NCI-H1105 treated with DMSO at 0.1 percent for 48 hours (cell line): ENCODE measurements around the gene SDF2.

ENCODE experiments used
- DNase-seq: peaks from one replicate; lab custom pipeline; 2025; lab: John Stamatoyannopoulos, UW

The SDF2 gene, protein sequence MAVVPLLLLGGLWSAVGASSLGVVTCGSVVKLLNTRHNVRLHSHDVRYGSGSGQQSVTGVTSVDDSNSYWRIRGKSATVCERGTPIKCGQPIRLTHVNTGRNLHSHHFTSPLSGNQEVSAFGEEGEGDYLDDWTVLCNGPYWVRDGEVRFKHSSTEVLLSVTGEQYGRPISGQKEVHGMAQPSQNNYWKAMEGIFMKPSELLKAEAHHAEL

DNA sequence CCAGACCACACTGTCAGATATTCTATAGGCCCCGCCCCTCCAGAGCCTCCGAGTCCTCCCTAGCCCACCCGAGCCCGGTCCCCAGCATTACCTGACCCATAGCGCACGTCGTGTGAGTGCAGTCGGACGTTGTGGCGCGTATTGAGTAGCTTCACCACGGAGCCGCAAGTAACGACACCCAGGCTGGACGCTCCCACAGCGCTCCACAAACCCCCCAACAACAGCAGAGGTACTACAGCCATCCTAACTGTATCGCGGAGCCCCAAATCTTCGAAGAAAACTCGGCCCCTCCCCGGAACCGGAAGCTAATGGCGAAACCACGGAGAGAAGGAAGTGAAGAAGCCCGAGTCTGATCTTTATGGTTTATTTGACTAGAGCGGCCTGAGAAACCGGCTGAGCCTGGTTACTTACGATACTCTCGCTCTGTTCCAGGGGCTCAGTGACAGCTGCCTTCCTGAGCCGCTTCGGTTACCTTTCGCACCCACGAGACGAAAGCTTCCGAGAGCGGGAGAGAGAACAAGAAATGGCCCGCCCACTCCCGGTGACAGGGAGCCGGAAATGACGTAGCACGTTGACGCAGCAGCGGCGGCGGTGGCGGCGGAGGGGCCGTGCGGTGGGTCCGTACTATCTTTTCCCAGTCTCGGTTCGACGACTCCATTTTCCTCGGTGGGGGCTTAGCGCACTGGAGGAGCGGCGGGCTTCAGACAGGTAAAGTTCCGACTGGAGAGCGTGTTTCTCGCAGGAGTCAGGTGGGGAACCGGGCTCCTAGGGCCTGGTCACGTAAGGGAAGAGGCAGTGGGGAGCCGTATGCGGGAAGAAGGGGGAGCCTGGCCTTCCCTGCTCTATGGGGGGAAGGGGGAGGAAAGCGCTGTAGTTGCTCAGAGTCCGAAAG is at the start of gene SDF2, which contains the start of gene SUPT6H:
Gene SDF2, minus strand, starts transcription at position 272 of the 892 bp plus-strand sequence. Its CDS starts 30 bp downstream, at position 242.
Gene SUPT6H, plus strand, starts transcription at position 571 of the 892 bp plus-strand sequence. CDS start 11,197 bp downstream, outside the sequence.
- peak; percentile 77 for DNase-seq

DNA sequence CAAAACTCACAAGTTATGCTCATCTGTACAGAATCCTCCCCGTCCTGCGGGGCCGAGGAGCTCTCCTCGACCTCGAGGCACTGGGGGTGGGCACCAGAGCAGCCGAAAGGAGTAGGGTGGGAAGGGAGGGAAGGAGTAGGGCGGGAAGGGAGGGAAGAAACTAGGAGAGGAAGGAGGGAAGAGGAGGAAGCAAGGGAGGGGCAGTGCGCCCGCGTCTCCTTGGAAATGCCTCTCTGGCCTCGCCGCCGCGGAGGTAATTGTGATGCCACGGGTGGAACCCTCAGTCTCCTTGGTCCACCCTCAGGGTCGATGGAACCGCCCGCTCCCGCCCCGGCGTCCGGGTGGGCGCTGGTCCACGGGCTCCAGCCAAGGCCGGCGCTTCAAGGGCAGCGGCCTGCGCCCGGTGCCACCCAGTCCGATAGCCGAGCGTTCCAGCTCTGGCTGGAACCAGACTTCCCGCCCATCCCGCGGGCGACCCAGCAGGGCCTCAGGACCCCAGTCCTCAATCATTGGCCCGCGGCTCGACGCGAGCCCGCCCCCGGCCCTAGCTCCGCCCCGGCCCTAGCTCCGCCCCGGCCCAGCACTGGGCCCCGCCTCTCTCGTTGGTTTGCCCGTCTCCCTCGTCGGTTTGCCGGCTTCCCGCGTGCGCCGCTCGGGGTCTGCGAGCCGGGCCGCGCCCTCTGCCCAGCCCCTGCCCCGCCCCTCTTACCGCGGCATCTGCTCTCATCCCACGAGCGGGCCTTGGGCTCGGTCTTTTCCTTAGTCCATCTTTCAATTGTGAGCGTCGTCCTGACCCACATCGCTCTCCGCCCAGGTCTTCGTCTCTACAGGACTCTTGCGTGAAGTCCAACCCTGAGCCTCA is 49.4 kb upstream of the SDF2 start:
- DNase-seq, result peak; percentile 79

DNA sequence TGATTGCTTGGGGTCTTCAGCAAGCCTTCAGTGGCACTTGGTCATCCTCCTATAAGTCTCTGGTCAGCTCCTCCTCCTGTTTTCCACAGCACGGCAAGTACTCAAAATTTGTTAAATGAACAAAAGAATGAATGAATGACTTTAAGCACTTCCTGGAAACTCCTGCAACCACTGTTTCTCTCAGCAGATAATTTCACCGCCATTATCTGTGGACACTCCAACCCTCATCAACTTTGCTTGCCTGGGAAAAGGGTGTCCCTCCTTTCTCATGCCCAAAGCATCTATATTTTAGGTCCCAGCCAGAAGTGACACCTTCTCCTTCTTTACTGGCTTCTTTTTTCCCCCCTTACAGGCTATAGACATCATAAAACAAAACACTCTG is 45.6 kb upstream of the SDF2 start:
- no peak for DNase-seq

DNA sequence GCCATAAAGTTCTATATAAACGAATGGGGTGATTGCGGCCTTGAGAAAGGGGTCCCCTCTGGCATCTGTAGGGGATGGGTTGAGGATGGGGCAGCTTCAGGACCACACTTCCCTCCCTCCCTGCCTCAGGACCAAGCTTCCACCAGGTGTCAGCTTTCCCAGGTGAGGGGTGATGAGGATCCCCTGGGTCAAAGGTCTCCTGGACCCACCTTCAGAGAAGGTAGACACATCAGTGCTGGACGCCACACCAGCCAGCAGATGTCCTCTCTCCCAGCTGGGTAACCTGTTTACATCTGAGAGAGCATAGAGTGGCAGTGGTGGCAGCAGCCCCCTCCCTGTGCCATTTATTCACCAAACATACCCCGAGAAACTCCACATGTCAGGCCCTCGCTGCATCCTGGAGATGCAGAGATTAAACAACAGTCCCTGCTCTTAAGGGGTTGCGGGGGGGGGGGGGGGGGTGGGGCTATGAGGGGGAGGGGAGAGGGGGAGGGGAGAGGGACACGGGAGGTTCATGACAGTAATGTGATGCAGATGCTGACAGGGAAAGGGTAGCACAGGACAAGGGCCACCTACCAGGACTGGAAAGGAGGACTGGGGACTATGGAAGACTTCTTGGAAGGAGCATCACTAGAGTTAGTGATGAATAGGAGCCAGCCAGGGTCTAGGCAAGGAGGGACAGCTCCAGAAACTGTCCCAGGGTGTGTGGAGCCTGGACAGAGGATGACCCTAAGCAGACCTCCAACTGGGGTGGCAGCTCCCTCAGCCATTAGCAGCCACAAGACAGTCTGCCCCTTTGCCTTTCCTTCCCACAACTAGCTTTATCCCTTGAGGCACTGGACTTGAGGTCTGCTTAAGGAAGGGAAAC is 45.0 kb upstream of the SDF2 start:
- DNase-seq, result no peak

DNA sequence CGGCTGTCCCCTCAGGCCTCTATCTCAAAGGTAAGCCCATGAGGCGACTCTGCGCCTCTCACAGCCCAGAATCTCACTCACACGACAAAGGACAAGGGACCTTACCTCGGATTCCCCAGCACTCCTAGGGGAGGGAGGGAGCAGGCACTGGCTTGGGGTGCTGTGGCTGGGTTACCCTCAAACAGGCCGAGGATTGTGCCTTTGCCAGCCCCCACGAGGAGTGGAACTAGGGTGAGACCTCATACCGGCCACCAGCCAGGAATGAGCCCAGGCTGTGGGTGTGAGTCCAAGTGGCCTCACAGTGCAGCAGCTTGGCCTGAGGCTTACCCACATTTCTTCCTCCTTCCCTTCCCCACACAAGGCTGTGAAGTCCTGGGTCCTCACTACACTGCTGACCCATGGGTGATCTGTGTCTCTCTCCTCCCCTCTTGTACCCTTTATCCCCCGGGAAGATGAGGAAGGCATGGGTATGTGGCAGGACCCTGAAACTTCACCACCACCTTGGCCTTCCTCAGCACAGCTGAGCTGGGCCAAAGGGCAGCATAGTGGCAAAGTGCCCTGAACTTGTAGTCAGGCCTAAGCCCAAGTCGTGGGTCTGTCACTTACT is 44.1 kb upstream of the SDF2 start:
- DNase-seq, result no peak

DNA sequence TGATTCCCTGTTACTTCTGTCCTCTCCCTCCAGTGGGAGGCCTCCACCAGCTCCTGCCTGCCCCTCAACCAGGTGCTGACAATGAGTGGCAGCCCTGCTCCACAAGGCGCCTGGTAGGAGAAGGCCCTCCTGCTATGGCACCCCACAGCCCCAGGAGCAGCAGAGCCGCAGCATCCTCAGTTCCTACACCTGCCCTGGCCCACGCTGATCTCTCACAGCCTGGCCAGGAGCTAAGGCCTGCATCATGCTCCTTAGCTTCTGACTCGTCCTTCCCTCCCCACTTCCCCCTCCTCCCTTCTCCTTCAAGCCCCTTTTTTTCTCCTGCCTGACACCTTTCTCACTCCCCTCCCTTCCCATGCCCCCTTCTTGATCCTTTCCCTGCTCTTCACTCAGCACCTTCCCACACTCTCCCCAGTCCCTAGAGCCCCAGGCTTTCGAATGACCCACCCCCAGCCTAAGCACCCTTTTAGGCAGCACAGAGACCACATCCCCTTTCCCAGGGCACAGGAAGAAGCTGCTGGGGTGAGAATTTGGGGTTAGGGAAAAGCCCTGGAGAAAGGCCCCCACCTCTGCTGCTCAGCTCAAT is 43.5 kb upstream of the SDF2 start:
- no peak for DNase-seq

DNA sequence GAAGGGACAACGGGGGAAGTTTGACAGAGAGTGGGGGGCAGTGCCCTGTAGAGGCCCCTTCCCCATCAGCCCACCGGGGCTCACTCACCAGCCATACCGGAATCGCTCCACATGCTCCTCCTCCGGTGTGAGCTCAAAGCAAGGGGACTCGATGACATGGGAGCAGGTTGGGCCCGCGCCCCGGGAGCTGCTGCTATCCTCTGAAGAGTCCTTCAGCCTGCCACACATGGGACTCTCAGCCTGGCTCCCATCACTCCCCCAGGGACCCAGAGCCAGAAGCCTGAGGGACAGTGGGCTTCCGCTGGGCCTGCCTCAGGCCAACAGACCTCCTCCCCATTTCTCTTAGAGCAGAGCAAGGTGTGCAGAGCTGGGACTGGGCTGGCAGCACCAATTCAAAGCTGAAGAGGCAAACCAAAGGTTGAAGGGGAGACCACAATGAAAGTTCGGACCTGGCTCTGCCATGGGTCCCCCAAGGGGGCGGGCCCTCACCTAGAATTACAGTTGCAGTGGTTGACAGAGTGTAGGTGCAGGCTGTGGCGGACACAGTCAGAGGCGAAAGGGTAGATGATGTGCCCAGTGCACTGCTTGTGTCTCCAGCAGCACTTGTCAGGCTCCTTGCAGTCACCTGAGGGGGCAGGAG is 42.6 kb upstream of the SDF2 start:
- DNase-seq, result no peak

DNA sequence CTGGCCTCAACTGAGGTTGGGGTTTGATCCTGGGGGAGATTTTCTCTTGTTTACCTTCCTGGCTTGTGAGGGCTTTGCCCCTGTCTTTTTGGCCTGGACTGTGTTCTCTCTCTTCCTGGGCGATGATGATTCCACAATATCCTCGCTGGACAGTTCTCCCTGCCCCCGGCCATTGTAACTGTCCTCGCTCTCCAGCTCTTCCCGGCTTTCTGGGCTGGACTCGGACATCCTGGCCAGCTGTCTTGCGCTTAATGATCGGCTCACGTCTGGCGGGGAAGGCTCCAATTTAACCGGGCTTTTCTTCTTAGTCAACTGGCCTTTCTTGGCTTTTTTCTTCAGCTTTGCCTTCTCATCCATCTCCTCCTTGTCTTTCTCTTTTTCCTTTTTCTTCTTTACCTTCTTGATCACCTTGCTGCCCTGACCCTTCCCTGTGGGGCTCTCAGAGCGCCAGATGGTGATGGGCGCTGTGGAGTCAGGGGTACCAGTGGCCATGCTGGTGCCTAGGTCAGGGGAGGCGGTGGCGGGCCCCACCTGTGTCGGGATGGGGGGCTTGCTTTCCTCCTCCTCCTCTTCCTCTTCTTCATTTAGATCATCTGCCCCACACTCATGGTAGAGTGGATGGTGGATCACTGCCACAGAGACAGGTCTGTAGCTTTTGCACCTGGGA is 42.0 kb upstream of the SDF2 start:
- no peak for DNase-seq

DNA sequence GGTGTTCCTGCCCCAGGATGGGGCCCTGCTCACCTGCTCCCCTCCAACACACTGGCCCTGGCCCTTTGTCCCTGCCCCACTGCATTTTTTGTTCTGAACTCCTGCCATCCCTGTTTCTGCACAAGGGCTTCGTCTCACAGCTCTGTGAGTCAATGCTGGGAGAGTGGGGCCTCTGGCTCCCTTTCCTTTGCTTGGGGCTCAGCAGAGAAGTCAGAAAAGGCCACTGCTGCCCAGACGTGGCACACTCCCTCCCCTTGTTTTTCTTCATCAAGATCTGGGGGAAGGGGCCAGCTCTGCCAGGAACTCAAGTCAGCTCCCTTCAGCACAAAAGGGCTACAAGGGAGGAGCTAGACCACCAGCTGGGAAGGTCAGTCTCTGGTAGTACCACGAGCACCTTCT is 41.0 kb upstream of the SDF2 start:
- no peak for DNase-seq

DNA sequence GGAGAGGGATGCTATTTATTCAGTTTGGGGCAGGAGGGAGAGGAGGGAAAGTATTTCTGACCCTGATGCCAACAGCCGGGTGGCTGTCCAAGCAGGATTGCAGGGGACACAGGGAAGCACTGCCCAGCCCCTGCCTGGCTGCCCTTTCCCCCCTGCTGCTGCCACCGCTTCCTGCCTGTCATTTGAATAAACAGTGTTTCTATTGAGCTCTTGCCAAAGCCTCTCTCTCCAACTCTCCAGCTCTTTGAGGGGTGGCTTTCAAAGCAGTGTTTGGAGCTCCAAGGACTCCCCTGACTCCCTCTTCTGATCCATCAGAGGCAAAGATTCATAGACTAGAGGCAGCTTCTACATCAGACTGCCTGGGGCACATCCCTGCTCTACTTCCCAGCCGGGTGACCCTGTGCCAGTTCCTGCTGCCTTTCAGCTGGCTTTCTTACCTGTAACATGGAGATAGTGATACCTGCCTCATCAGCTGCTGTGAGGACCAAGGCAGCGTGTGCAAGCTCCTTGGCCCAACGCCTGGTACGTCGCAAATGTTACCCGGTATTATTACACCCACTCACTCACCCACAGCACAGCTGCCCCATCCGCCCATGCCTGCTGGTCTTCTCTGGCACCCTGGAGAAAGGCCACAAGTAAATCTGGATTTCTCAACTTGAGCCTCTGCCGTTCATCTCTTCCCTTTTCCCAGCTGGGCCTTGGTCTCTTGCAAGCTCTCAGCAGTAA is 40.5 kb upstream of the SDF2 start:
- no peak for DNase-seq

DNA sequence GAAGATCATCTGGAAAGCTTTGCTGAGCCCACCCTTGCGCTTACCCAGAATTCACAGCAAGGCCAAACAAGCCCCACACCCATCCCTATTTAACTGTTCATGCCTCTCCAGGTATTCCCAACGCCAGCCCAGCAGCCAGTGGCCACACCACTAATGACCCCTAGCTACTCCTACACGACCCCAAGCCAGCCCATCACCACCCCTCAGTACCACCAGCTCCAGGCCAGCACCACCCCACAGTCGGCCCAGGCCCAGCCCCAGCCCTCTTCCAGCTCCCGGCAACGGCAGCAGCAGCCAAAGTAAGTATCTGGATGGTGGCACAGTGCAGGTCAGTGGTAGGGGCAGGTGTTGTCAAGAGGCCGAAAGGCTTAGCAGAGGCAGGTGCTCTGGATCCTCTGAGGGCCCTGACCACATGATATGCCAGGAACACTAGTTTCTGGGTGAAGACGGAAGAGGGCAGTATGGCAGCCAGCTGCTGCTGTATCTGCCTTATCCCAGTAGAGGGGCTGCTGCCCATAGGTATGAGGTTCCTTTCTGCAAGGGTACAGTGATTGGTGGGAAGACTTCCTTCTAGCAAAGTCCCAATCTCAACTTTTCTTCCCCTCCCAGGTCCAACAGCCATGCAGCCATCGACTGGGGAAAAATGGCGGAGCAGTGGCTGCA is 39.3 kb upstream of the SDF2 start:
- no peak for DNase-seq

DNA sequence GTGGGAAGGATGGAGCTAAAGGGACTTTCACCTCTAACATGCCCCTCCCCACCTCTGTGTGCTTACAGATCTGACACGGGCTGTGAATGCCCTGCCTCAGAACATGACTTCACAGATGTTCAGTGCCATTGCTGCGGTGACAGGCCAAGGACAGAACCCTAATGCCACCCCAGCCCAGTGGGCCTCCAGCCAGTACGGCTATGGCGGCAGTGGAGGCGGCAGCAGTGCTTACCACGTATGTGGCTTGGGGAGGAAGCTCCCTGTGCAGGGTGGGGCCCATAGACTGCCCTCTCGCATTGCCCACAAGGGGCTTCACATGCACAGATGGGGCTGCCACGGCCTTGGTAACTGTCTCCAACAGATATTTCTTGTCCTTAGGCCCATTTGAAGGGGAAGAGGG is 38.6 kb upstream of the SDF2 start:
- no peak for DNase-seq

DNA sequence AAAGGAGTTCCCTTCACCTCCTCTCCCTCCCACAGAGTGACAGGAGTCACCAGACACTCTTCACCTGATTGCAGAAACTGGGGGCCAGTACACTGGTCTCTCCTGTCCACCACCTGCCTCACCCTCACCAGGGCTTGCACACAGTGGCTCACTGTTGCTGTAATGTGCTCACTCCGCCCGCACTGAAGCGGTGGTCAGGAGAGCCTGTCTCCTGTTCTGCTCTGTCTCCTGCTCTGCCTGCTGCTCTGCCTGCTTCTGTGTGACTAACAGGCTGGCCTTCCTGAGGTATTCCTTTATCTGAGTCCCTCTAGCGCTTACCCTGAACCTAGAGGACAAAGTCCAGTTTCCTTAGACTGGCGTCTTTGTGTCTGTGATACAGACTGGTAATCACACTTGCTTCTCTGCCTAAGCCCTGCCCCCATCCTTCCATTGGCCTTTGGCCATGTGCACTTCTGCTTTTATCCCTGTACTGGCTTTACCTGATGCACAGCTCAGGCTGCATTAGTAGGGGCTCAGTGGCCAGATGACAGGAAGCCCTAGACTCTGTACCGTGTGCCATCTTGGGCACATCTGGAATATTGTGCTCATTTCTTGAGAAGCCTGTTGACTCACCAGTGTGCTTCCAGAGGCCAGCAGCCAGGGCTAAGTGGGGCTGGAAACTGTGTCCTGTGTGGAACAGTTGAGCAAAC is 36.7 kb upstream of the SDF2 start:
- DNase-seq, result no peak

DNA sequence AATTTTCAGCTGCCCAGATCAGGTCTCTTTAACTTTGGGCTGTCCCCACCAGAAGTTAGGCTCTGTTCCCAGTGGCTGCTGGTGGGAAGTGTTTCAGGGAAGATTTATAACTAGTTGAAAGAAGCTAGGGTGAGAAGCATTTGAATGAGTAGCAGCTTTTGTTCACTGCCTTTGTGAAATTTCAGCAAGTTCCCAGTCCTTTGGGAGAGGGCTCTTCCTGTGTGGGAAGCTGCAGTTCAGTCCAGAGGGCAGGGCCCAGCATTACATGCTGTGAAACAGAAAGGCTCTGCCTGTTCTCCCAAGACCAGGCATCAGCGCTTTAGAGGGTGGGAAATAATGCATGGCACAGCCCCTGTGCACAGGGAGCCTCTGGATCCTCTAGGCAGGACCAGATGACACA is 32.2 kb upstream of the SDF2 start:
- no peak for DNase-seq

DNA sequence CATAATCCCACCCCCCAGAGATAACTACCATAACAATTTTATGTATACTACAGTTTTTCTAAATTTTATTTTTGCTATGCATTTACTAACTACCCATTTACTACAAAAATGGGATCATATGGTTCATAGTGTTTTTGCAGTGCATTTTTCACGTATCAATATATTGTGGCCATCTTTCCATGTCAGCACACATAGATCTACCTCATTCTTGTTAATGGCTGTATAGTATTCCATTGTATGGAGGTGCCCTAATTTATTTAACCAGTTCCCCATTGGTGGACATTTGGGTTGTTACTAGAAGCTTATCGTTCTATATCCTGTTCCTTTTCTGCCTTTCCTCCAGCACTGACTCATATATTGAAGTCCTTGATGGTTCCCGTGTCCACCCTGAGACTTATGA is 27.3 kb upstream of the SDF2 start:
- no peak for DNase-seq

DNA sequence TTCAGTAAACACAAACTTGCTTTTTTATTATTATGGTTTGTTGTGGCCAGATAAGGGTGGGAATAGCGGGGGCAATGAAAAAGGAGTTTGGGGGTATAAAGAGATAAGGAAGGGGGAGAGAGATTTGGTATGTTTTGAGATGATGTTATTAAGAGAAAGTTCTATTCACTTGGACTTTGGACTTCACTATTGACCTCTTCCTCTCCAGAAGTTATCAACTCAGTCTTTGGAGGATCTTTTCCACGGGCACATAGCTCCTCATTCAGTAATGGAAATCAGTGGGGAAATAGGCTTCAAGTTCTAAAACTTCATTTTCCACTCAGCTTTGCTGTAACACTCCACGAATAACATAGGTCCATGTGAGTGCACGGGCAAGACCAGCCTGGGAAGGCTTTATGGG is 26.8 kb upstream of the SDF2 start:
- no peak for DNase-seq

DNA sequence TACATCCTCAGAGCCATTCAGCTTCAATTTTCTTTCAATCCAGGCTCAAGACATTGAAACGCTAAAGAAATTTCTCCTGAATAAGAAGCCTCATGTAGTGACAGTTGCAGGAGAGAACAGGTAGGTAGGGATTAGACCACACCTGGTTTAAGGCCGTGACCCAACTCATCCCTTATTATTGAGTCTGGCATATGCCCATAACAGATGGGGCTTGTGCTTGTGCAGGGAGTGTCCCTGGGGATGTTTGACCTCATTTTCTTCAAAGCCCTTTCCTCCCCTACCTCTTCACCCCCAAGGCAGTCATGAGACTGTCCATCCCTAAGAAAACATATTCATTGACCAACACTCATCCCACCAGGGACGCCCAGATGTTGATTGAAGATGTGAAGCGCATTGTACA is 24.6 kb upstream of the SDF2 start:
- DNase-seq, result no peak

DNA sequence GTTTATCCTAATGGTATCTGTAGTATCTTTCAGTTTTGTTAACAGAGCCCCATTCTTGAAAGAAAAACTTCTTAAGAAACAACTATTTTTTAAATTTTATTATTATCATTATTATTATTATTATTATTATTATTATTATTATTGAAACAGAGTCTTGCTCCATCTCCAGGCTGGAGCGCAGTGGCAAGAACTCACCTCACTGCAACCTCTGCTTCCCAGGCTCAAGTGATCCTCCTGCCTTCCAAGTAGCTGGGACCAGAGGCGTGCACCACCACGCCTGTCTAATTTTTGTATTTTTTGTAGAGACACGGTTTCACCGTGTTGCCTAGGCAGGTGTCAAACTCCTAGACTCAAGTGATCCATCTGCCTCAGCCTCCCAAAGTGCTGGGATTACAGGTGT is 23.7 kb upstream of the SDF2 start:
- no peak for DNase-seq
